Endometrial microvascular endothelial cells (primary cell): ENCODE data around the gene PSTPIP2. TPM values are rescaled to one million over a fixed set of nuclear protein-coding genes. Genes with fewer than 3 reads are reported as not detected.
"Not testable (repeated sequence)": the region's sequence is repeated elsewhere in the genome, so short reads cannot be mapped to it uniquely, and the experiment has no call there.

Experiments used
- in situ Hi-C: cut with HindIII; loops from 2 replicates; pipeline ENCODE4 v1.10.0; 2017; ENCODE audit warnings: low sequenced_read_pairs, low pct_unique_long_range_greater_than_20kb; ENCODE audit errors: inconsistent ontology term
- total RNA-seq: library from RNA; depleted of rRNA; stranded (reverse); fragments of >200 nt; gene quantifications from one replicate; pipeline ENCODE4 v1.2.3, GENCODE V29; 2015; ENCODE audit errors: inconsistent ontology term

PSTPIP2 gene
- total RNA-seq, 1 donor from 2014 or later = 6.8 TPM

DNA sequence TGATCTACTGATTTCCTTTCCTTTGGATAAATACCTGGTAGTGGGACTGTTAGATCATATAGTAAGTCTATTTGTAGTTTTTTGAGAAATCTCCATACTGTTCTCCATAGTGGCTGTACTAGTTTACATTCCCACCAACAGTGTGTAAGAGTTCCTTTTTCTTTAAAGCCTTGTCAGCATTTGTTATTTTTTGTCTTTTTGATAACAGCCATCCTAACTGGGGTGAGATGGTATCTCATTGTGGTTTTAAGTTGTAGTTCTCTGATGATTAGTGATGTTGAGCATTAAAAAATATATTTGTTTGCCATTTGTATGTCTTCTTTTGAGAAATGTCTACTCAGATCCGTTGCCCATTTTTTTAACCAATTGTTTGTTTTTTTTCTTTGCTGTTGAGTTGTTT, 71.0 kb downstream of the PSTPIP2 start:
- in situ Hi-C loops = no loop called here

DNA sequence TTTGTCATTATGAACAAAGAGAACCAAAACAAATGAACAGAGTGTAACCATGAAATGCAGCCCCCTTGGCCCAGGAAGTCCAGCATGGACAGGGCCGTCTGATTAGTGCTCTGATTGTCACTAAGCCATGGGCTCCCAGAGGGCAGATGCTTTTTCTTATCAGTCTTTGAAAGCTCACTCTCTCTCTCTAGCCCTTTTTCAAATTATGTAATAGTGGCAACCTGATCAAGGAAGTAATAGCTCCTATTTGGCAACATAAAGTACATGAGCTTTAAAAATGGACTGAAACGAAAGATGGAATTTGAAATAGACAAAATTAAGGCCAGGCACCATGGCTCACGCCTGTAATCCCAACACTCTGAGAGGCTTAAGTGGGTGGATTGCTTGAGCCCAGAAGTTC, 72.5 kb downstream of the PSTPIP2 start:
- in situ Hi-C loops = no loop called here

DNA sequence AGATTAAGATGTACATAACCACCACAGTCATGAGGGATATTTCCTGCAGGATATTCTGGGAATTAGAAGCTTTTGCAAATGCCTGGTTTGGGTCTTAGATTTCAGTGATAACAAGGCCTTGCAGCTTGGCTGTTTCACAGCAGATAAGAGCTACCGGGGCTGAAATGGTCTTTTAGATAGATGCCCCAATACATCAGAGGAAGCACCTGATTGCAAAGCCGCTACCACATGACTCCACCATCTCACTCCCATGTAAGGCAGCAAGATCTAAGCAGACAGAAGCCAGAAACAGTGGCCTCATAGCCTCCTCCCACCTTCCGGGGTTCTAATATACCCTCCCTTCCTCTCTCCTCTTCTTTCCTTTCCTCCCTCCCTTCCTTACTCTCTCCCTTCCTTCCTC, 73.8 kb downstream of the PSTPIP2 start:
- in situ Hi-C loops = no loop called here

DNA sequence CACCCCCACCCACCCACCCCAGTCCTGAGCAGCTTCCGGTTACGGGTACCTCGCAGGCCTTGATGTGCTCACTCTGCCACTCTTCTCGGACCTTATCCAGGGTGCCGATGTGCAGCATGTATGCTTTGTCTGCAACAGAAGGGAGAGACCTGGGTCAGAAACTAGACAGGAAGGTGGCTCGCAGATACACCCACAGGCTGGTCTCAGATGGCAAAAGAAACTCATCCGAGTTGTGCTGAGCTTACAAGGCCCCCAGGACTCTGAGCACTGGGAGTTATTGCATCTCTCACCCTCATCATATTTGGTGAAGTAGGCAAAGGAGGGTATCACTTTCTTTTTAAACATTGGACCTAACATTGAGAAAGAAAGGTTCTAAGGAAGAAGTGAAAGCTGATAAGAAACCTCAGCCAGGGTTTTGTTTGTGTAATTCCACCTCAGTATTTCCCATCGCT, 74.3 kb downstream of the PSTPIP2 start:
- in situ Hi-C loops = no loop called here

DNA sequence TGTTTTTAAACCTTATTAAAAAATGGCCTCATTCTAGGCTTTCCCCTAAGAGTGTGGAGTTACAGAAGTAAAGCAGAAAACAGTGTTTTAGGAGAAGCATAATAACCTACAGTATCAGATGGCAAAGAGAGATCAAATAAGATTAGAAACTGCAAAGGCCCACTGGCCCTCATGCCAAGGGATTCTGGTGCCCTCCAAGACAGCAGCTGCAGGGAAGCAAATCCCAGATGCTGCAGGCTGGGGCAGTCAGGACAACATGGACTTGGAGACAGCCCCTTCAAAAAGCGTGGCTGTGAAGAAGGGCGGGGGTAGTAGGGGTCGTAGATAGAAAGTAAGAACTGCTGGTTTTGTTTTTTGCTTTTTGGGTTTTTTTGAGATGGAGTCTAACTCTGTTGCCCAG, 76.6 kb downstream of the PSTPIP2 start:
- in situ Hi-C loops = no loop called here

DNA sequence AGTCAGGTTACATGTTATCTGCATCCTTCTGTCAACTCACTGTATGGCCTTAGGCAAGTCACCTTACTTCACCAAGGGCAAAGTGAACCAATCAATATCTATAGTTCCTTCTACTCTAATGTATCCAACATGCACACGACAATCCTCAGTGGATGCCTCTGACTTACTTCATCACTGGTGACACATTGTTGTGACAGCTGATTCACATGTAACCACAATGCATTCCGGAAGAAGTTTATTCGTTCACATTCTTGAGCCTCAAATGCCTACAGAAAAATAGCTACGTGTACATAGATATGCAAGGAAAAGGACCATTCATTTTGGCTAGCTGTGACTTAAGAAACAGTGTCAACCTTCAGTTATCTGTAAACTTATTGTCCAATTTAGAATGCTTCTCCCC, 78.6 kb downstream of the PSTPIP2 start:
- in situ Hi-C loops = no loop called here

DNA sequence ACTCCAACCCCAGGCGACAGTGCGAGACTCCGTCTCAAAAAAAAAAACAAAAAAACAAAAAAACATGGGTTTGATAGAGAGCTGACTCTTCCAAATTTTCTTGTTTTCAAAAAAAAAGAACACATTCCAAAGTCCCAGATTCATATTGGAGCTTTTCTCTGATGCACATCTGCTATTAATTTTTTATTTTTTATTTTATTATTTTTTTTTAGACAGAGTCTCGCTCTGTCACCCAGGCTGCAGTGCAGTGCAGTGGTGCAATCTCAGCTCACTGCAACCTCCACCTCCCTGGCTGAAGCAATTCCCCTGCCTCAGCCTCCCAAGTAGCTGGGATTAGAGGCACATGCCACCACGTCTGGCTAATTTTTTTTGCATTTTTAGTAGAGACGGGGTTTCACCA, 79.5 kb downstream of the PSTPIP2 start:
- in situ Hi-C loops = not testable (repeated sequence)

DNA sequence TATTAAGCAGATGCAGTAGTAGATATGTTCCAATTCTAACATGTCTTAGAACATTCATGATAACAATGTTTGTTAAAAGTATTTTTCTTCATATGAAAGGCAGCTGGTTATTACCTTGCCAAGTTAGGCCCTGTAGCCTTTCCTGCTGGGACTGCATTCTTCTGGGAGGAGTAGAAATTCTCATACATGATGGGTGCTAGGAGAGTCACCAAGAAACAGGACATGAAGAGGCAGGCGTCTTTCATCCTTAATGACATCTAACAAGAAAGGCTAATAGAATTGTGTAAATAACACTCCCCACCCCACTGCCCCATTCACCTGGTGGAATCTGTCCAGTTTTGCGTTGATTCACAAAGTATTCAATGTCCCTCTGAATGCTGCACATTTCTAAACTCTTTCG, 80.3 kb downstream of the PSTPIP2 start:
- in situ Hi-C loops = no loop called here

DNA sequence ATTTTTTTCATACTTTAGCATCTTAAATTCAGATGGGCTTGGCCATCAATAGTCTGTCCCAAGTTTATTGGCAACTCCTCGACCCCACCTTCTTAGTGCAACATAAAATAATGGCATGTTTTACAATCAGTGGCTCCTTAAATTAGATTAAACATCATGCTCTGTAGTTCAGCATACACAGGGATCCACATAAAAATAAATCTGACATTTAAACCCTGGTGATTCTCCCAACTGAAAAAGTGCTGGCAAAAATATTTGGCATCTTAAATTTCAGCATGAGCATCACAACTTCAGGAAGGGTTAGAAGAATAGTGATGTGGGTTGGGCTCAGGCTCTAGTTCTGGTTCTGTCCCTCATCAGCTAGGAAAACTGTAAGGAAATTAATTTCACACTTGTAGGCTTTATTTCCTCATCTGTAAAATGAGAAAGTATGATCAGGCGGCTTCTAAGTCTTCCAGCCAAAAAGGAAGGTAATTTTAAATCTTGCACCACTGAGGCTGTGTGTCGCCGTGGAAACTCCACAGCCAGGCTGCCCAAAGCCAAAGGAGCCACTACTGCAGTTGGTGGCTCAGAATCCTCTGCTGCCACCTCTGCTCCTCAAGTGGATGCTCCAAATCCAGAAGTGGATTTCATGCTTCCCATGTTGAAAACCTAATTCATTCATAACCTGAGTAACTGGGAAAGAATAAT, 87.4 kb downstream of the PSTPIP2 start:
- in situ Hi-C loops = no loop called here

DNA sequence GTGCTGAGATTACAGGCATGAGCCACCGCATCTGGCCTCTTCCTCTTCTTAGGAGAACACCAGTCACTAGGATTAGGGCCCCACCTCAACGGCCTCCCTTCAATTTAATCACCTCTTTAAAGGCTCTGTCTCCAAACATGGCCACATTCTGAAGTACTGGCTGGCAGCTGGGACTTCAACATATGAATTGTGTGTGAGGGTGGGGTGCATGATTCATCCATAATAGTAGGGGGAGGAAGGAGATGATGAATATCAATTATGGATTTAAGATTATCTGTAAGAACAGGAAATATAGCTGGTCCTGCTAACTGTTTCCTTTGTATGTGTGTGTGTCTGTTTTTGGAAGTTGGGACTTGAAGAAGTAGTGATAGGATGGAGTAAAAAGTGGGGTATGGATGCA, 90.2 kb downstream of the PSTPIP2 start:
- in situ Hi-C loops = no loop called here

DNA sequence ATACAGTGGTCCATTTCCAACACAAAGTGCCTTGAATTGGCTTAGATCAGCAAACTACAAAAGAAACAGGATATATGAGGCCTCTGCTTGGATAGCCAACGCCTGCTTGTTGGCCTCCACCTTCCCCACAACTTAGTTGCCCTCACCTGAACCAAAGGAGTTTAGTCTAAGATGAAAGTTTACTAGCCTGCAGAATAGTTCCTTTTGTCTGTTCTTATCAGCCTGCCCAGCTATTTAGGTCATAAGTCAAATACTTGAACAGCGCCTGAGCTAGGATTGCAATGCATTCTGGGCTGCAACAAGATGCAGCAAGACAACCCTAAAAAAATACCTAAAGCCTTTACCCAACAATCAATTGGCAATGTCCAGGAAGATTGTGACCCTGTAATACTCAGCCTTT, 91.8 kb downstream of the PSTPIP2 start:
- in situ Hi-C loops = no loop called here

DNA sequence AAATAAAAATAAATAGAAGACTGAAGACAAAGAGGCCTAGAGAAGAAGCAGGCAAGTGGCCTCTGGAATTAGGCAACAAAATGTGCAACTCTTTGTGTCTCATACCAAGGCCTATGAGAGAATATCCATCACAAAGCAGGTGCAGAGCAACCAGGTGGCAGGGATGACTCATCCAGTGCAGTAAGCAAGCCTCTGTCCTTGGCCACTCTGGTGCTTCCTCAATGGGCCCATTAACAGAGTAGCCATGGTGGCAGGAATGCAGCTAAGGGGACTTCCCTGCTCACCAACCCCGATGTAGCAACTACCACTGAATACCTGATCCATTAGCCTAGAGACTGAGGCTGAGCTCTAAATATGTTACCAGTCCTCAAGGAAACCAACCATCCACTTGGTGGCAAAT, 94.0 kb downstream of the PSTPIP2 start:
- in situ Hi-C loops = no loop called here

DNA sequence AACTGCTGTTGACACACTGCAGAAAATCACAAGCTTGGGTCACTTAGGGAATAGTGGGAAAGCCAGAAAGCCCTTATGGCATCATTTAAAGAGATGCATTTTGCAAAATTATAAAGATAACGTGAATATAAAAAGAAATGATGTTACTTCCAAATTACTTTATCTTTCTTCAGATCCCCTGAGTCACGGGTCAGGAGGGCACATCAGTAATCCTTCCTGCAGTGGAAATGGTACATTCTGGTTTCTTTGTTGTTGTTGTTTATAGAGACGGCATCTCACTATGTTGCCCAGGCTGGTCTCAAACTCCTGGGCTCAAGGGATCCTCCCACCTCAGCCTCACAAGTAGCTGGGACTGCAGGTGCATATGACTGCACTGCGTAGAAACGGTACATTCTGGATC, 95.1 kb downstream of the PSTPIP2 start:
- in situ Hi-C loops = no loop called here

DNA sequence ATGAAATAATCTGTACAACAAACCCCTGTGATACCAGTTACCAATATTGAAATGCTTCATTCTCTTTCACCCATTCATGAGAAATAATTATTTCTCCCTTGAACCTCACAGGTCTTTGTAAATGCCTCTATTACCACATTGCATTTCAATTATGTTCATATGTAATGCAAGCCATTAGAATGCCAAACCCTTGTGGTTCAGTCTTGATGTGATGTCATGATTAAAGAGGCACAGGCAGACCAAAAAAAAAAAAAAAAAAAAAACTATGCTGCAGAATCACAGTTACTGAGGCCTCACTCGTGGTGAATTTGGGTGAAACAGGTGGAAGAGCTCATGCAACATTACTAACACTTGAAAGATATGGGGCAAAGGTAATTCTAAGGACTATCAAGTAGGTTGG, 95.5 kb downstream of the PSTPIP2 start:
- in situ Hi-C loops = no loop called here

DNA sequence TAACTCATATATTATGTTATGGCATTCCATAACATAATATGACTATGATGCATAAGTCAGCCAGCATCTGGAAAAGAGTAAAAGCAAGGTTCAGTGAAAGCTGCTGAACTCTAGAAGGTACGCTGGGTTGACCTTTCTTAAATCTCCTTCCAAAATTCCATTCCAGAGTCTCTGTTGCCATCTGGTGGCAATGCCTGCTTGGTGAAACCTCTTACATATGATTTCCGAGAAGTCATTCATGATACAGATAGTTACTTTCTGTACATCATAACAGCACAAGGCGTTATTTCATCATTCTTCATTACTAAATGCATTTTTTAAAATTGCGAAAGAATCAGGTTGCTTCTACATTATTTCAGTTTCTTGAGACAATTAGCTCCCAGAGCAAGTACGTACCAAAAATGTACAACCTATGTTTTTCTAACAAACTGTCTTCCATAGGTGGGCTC, 97.9 kb downstream of the PSTPIP2 start:
- in situ Hi-C loops = no loop called here

DNA sequence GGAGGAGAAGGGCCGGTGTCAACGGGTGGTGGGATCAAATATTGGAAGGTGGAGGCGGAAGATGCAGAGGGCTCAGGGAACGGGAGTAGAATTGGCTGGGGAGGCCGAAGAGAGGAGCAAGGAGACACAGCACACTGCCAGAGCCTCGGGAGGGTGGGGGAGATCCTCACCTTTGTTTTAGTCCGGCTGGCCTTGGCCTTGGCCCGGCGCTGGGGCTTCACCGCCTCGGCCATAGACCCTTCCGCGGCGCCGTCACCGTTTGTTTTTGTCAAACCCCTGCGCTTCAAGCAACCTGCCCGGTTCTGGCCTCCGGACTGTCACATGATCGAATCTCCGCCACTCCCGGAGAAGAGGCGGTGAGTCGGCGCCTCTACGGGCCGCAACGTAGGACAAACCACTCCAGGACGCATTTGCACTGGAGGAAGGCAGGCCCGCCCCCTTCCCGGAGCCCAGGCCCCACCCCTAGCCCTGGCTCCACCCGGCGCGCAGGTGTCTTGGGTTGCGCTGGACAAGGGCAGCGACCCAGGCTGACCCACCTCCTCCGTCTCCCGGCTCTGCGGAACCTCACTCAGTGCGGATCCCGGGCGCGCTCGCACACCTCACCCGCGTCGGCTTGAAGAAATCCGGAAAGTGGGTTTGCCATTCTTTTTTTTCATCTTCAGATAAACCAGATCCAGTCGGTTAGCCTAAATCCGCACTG, 104.9 kb downstream of the PSTPIP2 start, which contains the start of gene EPG5:
Gene EPG5 (minus strand): TSS at position 323 of the 700 bp plus-strand sequence. CDS start 90 bp downstream, at position 233.
- in situ Hi-C loops = no loop called here

DNA sequence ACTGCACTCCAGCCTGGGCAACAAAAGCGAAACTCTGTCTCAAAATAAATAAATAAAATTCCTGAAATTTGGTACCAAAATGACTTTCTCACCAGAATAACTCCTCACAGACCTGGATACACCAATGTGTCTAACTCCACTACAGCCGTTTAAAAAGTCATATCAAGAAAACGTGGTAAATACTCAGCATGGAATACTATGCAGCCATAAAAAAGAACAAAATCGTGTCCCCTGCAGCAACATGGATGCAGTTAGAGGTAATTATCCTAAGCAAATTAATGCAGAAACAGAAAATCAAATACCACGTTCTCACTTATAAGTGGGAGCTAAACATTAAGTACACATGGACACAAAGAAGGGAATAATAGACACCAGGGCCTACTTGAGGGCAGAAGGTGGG, 107.1 kb downstream of the PSTPIP2 start:
- in situ Hi-C loops = not testable (repeated sequence)

DNA sequence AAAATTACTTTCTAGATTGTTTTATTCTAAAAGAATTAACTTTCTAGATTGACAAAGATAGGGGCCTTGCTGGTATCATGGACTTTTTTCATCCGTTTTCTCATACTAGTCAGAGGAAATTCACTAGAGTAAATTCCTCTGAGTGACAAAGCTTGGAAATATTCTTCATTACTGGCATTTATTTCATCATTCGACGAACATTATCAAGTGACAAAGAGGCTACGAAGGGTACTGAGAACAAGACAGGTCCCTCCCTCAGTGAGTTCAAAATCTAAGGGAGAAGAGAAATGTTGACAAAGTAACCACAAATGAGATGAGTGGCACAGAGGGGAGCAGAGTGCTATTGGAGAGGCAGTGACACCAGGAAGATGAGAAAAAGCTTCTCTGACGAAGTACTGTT, 109.2 kb downstream of the PSTPIP2 start:
- in situ Hi-C loops = no loop called here

DNA sequence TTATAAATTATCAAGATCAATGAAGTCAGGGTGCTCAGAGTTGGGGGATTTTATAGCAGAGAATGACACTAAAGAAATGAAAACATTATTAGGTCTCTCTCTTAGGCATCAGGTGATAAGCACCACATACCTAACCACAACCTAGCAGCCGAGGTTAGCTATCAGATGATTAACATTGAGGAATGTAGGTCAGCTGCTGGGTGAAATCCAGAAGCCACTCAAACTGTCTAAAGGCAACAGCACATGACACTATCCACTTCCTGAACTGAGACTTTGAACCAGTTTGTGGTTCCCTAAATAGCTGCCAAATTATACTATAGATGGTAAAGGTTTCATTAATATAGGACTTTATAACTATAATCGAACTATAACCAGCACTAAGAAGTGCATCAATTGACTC, 109.6 kb downstream of the PSTPIP2 start:
- in situ Hi-C loops = no loop called here

DNA sequence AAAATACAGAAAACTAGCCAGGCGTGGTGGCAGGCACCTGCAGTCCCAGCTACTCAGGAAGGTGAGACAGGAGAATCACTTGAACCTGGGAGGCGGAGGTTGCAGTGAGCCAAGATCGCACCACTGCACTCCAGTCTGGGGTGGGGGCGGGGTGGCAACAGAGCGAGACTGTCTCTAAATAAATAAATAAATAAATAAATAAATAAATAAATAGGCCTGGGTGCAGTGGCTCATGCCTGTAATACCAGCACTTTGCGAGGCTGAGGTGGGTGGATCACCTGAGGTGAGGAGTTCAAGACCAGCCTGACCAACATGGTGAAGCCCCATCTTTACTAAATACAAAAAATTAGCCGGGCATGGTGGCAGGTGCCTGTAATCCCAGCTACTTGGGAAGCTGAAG, 112.6 kb downstream of the PSTPIP2 start:
- in situ Hi-C loops = not testable (repeated sequence)
